ENCODE measurements around the gene NOP58. TPM values are rescaled to one million over a fixed set of nuclear protein-coding genes. Genes with fewer than 3 reads are reported as not detected.

Gene NOP58
- total RNA-seq, 6 experiments from 2014 or later: 16.4 to 37.8 (median 28.4) TPM

DNA sequence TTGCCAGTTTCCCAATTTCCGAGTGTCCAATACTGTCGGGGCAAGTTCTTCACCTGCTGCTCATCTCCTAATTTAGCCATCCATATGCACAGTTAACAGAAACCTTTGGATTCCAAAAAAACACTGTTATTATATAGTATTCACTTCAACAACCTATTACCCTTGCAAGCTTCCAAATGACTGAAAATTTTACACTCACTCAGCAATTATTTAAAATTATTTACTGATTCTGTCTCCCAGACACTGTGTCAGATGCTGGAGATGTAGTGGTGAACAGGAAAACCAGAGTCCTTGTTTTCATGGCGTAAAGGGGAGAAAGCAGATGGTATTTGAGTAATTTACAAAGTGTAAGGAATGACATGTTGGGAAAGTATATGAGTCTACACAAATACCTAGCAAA lies 56.9 kb downstream of the NOP58 start:
- no peak overlapping the region for H3K27ac ChIP-seq
- intact Hi-C loops (cut with DNase I): no loop called here
- 100% methylated on average over 3 of the region's 3 CpGs for WGBS (ENCODE audit: insufficient coverage, low coverage, low lambda C conversion rate, missing lambda C conversion rate)
- H3K27me3 ChIP-seq: no peaks in the 10 kb centered on the region
- H3K36me3 ChIP-seq: no peaks in the 10 kb centered on the region
- ATAC-seq: no peak
- no peak for TF ChIP-seq POLR2A (IDR thresholded peaks at IDR 0.05)
- TF ChIP-seq, protein P1, sequence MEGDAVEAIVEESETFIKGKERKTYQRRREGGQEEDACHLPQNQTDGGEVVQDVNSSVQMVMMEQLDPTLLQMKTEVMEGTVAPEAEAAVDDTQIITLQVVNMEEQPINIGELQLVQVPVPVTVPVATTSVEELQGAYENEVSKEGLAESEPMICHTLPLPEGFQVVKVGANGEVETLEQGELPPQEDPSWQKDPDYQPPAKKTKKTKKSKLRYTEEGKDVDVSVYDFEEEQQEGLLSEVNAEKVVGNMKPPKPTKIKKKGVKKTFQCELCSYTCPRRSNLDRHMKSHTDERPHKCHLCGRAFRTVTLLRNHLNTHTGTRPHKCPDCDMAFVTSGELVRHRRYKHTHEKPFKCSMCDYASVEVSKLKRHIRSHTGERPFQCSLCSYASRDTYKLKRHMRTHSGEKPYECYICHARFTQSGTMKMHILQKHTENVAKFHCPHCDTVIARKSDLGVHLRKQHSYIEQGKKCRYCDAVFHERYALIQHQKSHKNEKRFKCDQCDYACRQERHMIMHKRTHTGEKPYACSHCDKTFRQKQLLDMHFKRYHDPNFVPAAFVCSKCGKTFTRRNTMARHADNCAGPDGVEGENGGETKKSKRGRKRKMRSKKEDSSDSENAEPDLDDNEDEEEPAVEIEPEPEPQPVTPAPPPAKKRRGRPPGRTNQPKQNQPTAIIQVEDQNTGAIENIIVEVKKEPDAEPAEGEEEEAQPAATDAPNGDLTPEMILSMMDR (IDR thresholded peaks at IDR 0.05): no peak
- H3K4me3 ChIP-seq: no peak overlapping the region
- no peak for DNase-seq
- peaks cover 0 to 4% (median 0%) of the 10 kb centered on the region in 4 donors for H3K4me1 ChIP-seq
- no peaks in the 10 kb centered on the region for H3K9me3 ChIP-seq

DNA sequence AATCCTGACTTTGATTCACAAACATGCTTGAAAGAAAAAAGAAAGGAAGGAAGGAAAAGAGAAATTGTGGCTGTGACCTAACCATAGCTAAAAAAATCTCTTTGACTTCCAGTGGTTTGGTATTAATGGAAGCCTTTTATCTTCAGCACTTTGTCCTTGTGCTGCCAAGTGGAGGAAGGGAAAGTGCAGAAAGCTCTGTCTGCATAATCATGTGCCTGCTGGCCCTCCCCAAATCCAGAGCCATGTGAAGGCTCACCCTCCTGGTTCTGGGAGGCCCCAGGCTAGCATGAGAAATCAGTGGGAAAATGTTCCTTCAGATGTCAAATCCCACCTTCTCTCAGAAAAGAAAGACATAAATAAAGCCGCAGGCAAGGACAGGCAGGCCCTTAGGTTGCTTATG lies 62.3 kb downstream of the NOP58 start:
- no CpG with 5 or more reads among the region's 1 CpG for WGBS (ENCODE audit: insufficient coverage, low coverage, low lambda C conversion rate, missing lambda C conversion rate)
- no peaks in the 10 kb centered on the region for H3K27me3 ChIP-seq
- no peaks in the 10 kb centered on the region for H3K4me1 ChIP-seq
- DNase-seq (no peak), ATAC-seq (no peak)
- no peak overlapping the region for H3K4me3 ChIP-seq
- intact Hi-C loops (cut with DNase I): no loop called here
- no peaks in the 10 kb centered on the region for H3K9me3 ChIP-seq
- no peak overlapping the region for H3K27ac ChIP-seq
- H3K36me3 ChIP-seq: no peaks in the 10 kb centered on the region
- TF ChIP-seq POLR2A (IDR thresholded peaks at IDR 0.05): no peak
- TF ChIP-seq, protein P1 (IDR thresholded peaks at IDR 0.05): no peak

DNA sequence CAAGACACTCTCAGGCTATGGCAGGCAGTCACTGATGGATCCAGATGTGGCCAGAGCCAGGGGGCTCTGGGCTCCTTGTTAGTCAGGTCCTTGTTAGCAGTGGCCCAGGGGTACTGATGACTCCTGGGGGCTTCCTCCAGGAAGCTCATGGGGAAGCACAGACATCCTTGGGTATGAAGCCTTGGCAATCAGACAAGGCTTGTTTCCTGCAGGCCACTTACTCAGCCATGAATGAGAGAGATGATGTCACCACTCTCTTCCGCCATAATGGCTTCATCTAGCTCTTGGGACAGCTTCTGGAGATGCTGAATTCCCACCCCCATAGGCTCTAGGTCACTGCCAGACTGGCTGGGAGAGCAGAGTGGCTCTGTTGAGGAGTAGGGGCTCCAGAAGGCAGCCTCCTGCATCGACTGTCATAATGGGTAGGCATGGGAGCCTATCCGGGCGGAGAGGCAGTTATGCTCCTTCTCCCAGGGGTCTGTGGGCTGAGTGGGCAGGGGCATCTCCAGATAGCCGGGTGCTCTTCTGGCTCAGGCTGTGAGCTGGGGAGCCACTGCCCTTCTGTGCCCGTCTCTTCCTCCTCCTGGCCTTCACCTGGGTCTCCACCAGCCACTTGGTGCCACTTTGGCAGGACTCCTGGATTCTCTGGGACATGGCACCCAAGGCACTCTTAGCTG lies 70.4 kb downstream of the NOP58 start:
- Histone ChIP-seq H3K9me3 (no peaks in the 10 kb centered on the region), H3K27me3 (no peaks in the 10 kb centered on the region), H3K4me3 (no peak overlapping the region), H3K36me3 (no peaks in the 10 kb centered on the region), H3K27ac (no peak overlapping the region), H3K4me1 (no peaks in the 10 kb centered on the region)
- no peak for TF ChIP-seq POLR2A (IDR thresholded peaks at IDR 0.05)
- TF ChIP-seq, protein P1 (IDR thresholded peaks at IDR 0.05): no peak
- DNase-seq: no peak
- ATAC-seq: peak in 2 of 4 donors; percentile 51 to 66
- 90% methylated on average over 2 of the region's 6 CpGs for WGBS (ENCODE audit: insufficient coverage, low coverage, low lambda C conversion rate, missing lambda C conversion rate)
- intact Hi-C loops (cut with DNase I): no loop called here

DNA sequence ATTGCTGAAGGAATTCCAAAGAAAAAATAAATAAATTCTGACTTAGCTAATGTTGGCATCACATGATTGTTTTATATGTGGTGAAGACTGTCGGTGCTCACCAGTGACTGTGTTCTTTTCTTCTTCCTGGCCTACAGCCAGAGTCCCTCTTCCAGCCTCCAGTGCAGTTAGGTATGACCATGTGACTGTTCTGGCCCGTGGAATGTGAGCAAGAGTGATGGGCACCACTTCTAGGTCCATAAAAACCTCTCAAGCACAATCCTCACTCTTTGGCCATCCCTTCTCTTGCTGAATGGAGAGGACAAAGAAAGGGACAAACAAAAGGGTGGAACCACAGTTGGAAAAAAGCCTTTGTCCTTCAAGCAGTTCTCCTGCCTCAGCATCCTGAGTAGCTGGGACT lies 71.6 kb downstream of the NOP58 start:
- WGBS (ENCODE audit: insufficient coverage, low coverage, low lambda C conversion rate, missing lambda C conversion rate): 64% methylated on average over 2 of the region's 2 CpGs
- no peaks in the 10 kb centered on the region for H3K27me3 ChIP-seq
- intact Hi-C loops (cut with DNase I): no loop called here
- no peak overlapping the region for H3K27ac ChIP-seq
- TF ChIP-seq, protein P1 (IDR thresholded peaks at IDR 0.05): no peak
- TF ChIP-seq POLR2A (IDR thresholded peaks at IDR 0.05): no peak
- no peak overlapping the region for H3K4me3 ChIP-seq
- no peak for ATAC-seq
- no peaks in the 10 kb centered on the region for H3K9me3 ChIP-seq
- H3K4me1 ChIP-seq: no peaks in the 10 kb centered on the region
- no peaks in the 10 kb centered on the region for H3K36me3 ChIP-seq
- DNase-seq: no peak

Data from right lobe of liver (tissue), 6 donors.